IPS DF 6.9 (cell line): Measurements from ENCODE around the gene TC2N.
"Not testable (repeated sequence)": the region's sequence is repeated elsewhere in the genome, so short reads cannot be mapped to it uniquely, and the experiment has no call there.

Experiments
- DNase-seq: peaks from one replicate; pipeline ENCODE4 v3.0.0-alpha.2; 2013; ENCODE audit warnings: low read depth, low spot score
- H3K27ac ChIP-seq: one replicate; pipeline ENCODE4 v1.5.1; 2013; ENCODE audit warnings: low read length, control low read depth
- H3K27me3 ChIP-seq: 2 replicates; pipeline ENCODE4 v1.6.1; 2013; ENCODE audit warnings: mild to moderate bottlenecking, low read length; ENCODE audit not compliant: control insufficient read depth, insufficient read depth
- H3K36me3 ChIP-seq: 2 replicates; pipeline ENCODE4 v1.6.1; 2013; ENCODE audit warnings: low read length; ENCODE audit not compliant: control insufficient read depth, insufficient read depth
- H3K4me1 ChIP-seq: 2 replicates; pipeline ENCODE4 v1.6.1; 2013; ENCODE audit warnings: low read length; ENCODE audit not compliant: control insufficient read depth, insufficient read depth
- H3K4me3 ChIP-seq: 2 replicates; pipeline ENCODE4 v1.5.1; 2013; ENCODE audit warnings: mild to moderate bottlenecking, low read length
- H3K9me3 ChIP-seq: 2 replicates; pipeline ENCODE4 v1.6.1; 2013; ENCODE audit warnings: low read length, inconsistent platforms; ENCODE audit not compliant: control insufficient read depth, insufficient read depth
- WGBS: extraction: QIAGEN DNeasy Blood & Tissue Kit; methylation state at CpG from one replicate; pipeline ENCODE4 v1.1.7; 2013; ENCODE audit warnings: mixed read lengths, missing lambda C conversion rate; ENCODE audit not compliant: insufficient read length, insufficient coverage; 5-methylcytosine and 5-hydroxymethylcytosine counted together

The TC2N gene

GRCh38 chr14:91744068-91744480 lies 123.3 kb downstream of the TC2N start:
- H3K36me3 ChIP-seq, result no peaks in the 10 kb centered on the region
- H3K27ac ChIP-seq, result no peak overlapping the region
- DNase-seq, result no peak
- H3K27me3 ChIP-seq, result no peaks in the 10 kb centered on the region
- no peaks in the 10 kb centered on the region for H3K9me3 ChIP-seq
- H3K4me3 ChIP-seq, result no peak overlapping the region
- H3K4me1 ChIP-seq, result no peaks in the 10 kb centered on the region
- no CpG with 5 or more reads among the region's 2 CpGs for WGBS

- WGBS, result no CpG with 5 or more reads among the region's 2 CpGs
- H3K4me1 ChIP-seq, result no peaks in the 10 kb centered on the region
- no peaks in the 10 kb centered on the region for H3K36me3 ChIP-seq
- DNase-seq, result no peak
- H3K27me3 ChIP-seq, result no peaks in the 10 kb centered on the region
- no peak overlapping the region for H3K4me3 ChIP-seq
- H3K27ac ChIP-seq, result no peak overlapping the region
- no peaks in the 10 kb centered on the region for H3K9me3 ChIP-seq
These were observed 124.1 kb downstream of the TC2N start for GRCh38 chr14:91743305-91743653.

- H3K9me3 ChIP-seq, result no peaks in the 10 kb centered on the region
- H3K4me3 ChIP-seq, result no peak overlapping the region
- WGBS, result no CpG with 5 or more reads among the region's 1 CpG
- no peak overlapping the region for H3K27ac ChIP-seq
- H3K4me1 ChIP-seq, result no peaks in the 10 kb centered on the region
- H3K27me3 ChIP-seq, result no peaks in the 10 kb centered on the region
- no peaks in the 10 kb centered on the region for H3K36me3 ChIP-seq
- DNase-seq, result no peak
These were observed 124.6 kb downstream of the TC2N start for GRCh38 chr14:91742621-91743304.

- H3K4me3 ChIP-seq, H3K9me3 ChIP-seq, H3K27me3 ChIP-seq, H3K36me3 ChIP-seq, DNase-seq, H3K27ac ChIP-seq, H3K4me1 ChIP-seq: not testable (repeated sequence)
- WGBS, result no CpG with 5 or more reads among the region's 2 CpGs
These were observed 127.5 kb downstream of the TC2N start for GRCh38 chr14:91739867-91740266.

GRCh38 chr14:91737619-91738018 lies 129.7 kb downstream of the TC2N start:
- WGBS, result no CpG with 5 or more reads among the region's 5 CpGs
- no peak overlapping the region for H3K27ac ChIP-seq
- H3K27me3 ChIP-seq, result no peaks in the 10 kb centered on the region
- no peaks in the 10 kb centered on the region for H3K36me3 ChIP-seq
- no peak for DNase-seq
- H3K9me3 ChIP-seq, result no peaks in the 10 kb centered on the region
- no peaks in the 10 kb centered on the region for H3K4me1 ChIP-seq
- no peak overlapping the region for H3K4me3 ChIP-seq

- no CpG with 5 or more reads among the region's 2 CpGs for WGBS
- Histone ChIP-seq H3K27ac (no peak overlapping the region), H3K9me3 (no peaks in the 10 kb centered on the region), H3K27me3 (no peaks in the 10 kb centered on the region), H3K4me3 (no peak overlapping the region), H3K36me3 (no peaks in the 10 kb centered on the region), H3K4me1 (no peaks in the 10 kb centered on the region)
- DNase-seq, result no peak
These were observed 134.4 kb downstream of the TC2N start for GRCh38 chr14:91732859-91733477.

- no peak for DNase-seq
- H3K4me1 ChIP-seq, result no peaks in the 10 kb centered on the region
- no peaks in the 10 kb centered on the region for H3K36me3 ChIP-seq
- no peak overlapping the region for H3K4me3 ChIP-seq
- no peak overlapping the region for H3K27ac ChIP-seq
- WGBS, result no CpG with 5 or more reads among the region's 5 CpGs
- H3K9me3 ChIP-seq, result no peaks in the 10 kb centered on the region
- no peaks in the 10 kb centered on the region for H3K27me3 ChIP-seq
These were observed 134.9 kb downstream of the TC2N start for GRCh38 chr14:91732439-91732838.

GRCh38 chr14:91731986-91732385 lies 135.3 kb downstream of the TC2N start, which contains the start of gene CATSPERB:
CATSPERB (minus strand) TSS chr14:91732086; CDS start chr14:91729479, 2,607 bp downstream.
- Histone ChIP-seq H3K27me3 (no peaks in the 10 kb centered on the region), H3K4me1 (no peaks in the 10 kb centered on the region), H3K9me3 (no peaks in the 10 kb centered on the region), H3K36me3 (no peaks in the 10 kb centered on the region), H3K4me3 (no peak within 1 kb of the TSS), H3K27ac (no peak within 1 kb of the TSS)
- no peak for DNase-seq
- WGBS, result no CpG with 5 or more reads among the region's 2 CpGs

GRCh38 chr14:91731018-91731417 lies 136.3 kb downstream of the TC2N start:
- WGBS, result no CpG with 5 or more reads among the region's 2 CpGs
- no peaks in the 10 kb centered on the region for H3K36me3 ChIP-seq
- no peak for DNase-seq
- no peaks in the 10 kb centered on the region for H3K9me3 ChIP-seq
- no peaks in the 10 kb centered on the region for H3K27me3 ChIP-seq
- H3K27ac ChIP-seq, result no peak overlapping the region
- no peak overlapping the region for H3K4me3 ChIP-seq
- no peaks in the 10 kb centered on the region for H3K4me1 ChIP-seq

GRCh38 chr14:91729756-91730155 lies 137.6 kb downstream of the TC2N start:
- WGBS, result no CpG with 5 or more reads among the region's 3 CpGs
- no peaks in the 10 kb centered on the region for H3K4me1 ChIP-seq
- no peaks in the 10 kb centered on the region for H3K9me3 ChIP-seq
- DNase-seq, result no peak
- no peak overlapping the region for H3K4me3 ChIP-seq
- no peaks in the 10 kb centered on the region for H3K27me3 ChIP-seq
- H3K36me3 ChIP-seq, result no peaks in the 10 kb centered on the region
- no peak overlapping the region for H3K27ac ChIP-seq
